Upper lobe of right lung (tissue), 1 donor: ENCODE data around the gene C3orf70. TPM values are rescaled to one million over a fixed set of nuclear protein-coding genes. Genes with fewer than 3 reads are reported as not detected.

ENCODE experiments used
- ATAC-seq: fragments of 200-7000 bp; cut with Tn5 transposase; one replicate; pipeline ENCODE4 v1.9.1; 2020; ENCODE audit warnings: mild to moderate bottlenecking, moderate library complexity
- DNase-seq: peaks from one replicate; pipeline ENCODE4 v3.0.0-alpha.2; 2020
- H3K27ac ChIP-seq: fragments of 200-600 bp; one replicate; pipeline ENCODE4 v1.8.0; 2022
- H3K27me3 ChIP-seq: fragments of 200-600 bp; one replicate; pipeline ENCODE4 v1.8.0; 2022; ENCODE audit warnings: mild to moderate bottlenecking
- H3K36me3 ChIP-seq: fragments of 200-600 bp; one replicate; pipeline ENCODE4 v1.8.0; 2022
- H3K4me1 ChIP-seq: fragments of 200-600 bp; one replicate; pipeline ENCODE4 v1.8.0; 2022
- H3K4me3 ChIP-seq: fragments of 200-600 bp; one replicate; pipeline ENCODE4 v1.8.0; 2022; ENCODE audit warnings: mild to moderate bottlenecking
- H3K9me3 ChIP-seq: fragments of 200-600 bp; one replicate; pipeline ENCODE4 v1.8.0; 2022
- intact Hi-C: fragments of 100-400 bp; cut with DNase I; formaldehyde crosslinking; loops from one replicate; pipeline ENCODE4 v1.11.0; 2022
- total RNA-seq: library from RNA; stranded (reverse); fragmentation: NEBNext Ultra II Directional; extraction: Animal tissue kit (Norgen Biotek cat#: 25700); gene quantifications from one replicate; pipeline ENCODE4 v1.2.1, GENCODE V29; 2021
- TF ChIP-seq, protein P1 (sequence below): fragments of 200-600 bp; IDR thresholded peaks from one replicate; pipeline ENCODE4 v1.8.0; 2022; ENCODE audit warnings: antibody characterized with exemption
- donor health status: DM: no; HTN: yes; CAD: no; lungs with severe emphysema.

The C3orf70 gene
- total RNA-seq, 1 donor from 2014 or later = 4.1 TPM

GRCh38 chr3:185150561-185150960 is 2.3 kb downstream of the C3orf70 start:
- TF ChIP-seq, protein P1, sequence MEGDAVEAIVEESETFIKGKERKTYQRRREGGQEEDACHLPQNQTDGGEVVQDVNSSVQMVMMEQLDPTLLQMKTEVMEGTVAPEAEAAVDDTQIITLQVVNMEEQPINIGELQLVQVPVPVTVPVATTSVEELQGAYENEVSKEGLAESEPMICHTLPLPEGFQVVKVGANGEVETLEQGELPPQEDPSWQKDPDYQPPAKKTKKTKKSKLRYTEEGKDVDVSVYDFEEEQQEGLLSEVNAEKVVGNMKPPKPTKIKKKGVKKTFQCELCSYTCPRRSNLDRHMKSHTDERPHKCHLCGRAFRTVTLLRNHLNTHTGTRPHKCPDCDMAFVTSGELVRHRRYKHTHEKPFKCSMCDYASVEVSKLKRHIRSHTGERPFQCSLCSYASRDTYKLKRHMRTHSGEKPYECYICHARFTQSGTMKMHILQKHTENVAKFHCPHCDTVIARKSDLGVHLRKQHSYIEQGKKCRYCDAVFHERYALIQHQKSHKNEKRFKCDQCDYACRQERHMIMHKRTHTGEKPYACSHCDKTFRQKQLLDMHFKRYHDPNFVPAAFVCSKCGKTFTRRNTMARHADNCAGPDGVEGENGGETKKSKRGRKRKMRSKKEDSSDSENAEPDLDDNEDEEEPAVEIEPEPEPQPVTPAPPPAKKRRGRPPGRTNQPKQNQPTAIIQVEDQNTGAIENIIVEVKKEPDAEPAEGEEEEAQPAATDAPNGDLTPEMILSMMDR = no peak
- intact Hi-C loops = no loop called here
- Histone ChIP-seq H3K27ac (no peak overlapping the region), H3K27me3 (peaks cover 30% of the 10 kb centered on the region), H3K4me1 (peaks cover 8% of the 10 kb centered on the region), H3K36me3 (no peaks in the 10 kb centered on the region), H3K9me3 (no peaks in the 10 kb centered on the region), H3K4me3 (no peak overlapping the region)
- ATAC-seq (no peak), DNase-seq (no peak)

DNA sequence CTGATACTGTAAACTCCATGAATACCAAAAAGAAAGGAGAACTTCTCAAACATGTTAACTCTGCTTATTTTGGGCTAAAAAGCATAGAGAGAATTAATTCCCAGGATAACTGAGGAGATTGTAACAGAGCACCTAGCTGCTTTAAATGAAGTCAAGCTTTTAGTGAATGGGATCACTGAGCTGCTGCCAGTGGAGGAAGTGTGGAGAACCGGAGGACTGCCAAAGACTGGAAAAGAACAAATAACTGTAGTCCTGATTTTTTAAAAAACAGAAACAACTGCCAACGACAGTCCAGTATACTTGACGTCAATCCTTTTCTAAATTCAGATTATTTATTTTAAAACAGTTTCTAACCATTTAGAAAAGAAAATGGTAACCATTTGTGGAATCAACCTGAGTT is 3.3 kb downstream of the C3orf70 start:
- Histone ChIP-seq H3K9me3 (no peaks in the 10 kb centered on the region), H3K27me3 (peaks cover 30% of the 10 kb centered on the region), H3K36me3 (no peaks in the 10 kb centered on the region), H3K4me1 (peaks cover 8% of the 10 kb centered on the region), H3K4me3 (no peak overlapping the region), H3K27ac (no peak overlapping the region)
- intact Hi-C loops = no loop called here
- ATAC-seq (no peak), DNase-seq (no peak)
- TF ChIP-seq, protein P1 = no peak

DNA sequence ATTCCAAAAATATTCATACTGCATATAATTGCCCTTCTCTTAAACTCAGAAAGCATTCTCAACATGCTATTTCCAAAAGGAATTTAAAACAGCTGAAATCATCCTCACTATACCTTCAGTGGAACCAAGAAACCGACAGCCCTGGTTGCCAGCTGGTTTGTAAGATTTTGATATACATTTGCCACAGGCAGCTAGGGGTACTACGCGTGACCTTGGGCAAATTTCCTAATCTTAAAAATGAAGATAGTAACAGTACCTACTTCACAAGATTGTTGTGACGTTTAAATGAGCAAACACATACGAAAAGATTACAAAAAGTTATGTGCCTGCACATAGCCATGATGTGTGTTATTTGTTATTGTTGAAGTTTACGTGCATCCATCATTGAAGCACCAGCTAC is 7.3 kb downstream of the C3orf70 start:
- Histone ChIP-seq H3K27me3 (peaks cover 10% of the 10 kb centered on the region), H3K27ac (no peak overlapping the region), H3K36me3 (no peaks in the 10 kb centered on the region), H3K9me3 (no peaks in the 10 kb centered on the region), H3K4me1 (no peaks in the 10 kb centered on the region), H3K4me3 (no peak overlapping the region)
- intact Hi-C loops = no loop called here
- ATAC-seq (no peak), DNase-seq (no peak)
- TF ChIP-seq, protein P1 = no peak

GRCh38 chr3:185144784-185145183 is 8.1 kb downstream of the C3orf70 start:
- Histone ChIP-seq H3K4me1 (no peaks in the 10 kb centered on the region), H3K27ac (no peak overlapping the region), H3K27me3 (peaks cover 3% of the 10 kb centered on the region), H3K9me3 (no peaks in the 10 kb centered on the region), H3K36me3 (no peaks in the 10 kb centered on the region), H3K4me3 (no peak overlapping the region)
- no peak for ATAC-seq
- intact Hi-C loops = no loop called here
- TF ChIP-seq, protein P1 = no peak
- no peak for DNase-seq

GRCh38 chr3:185137821-185138220 is 15.0 kb downstream of the C3orf70 start:
- intact Hi-C loops = no loop called here
- TF ChIP-seq, protein P1 = no peak
- H3K27me3 ChIP-seq = no peaks in the 10 kb centered on the region
- ATAC-seq (no peak), DNase-seq (no peak)
- no peaks in the 10 kb centered on the region for H3K9me3 ChIP-seq
- H3K4me1 ChIP-seq = no peaks in the 10 kb centered on the region
- H3K4me3 ChIP-seq = no peak overlapping the region
- H3K36me3 ChIP-seq = no peaks in the 10 kb centered on the region
- no peak overlapping the region for H3K27ac ChIP-seq

DNA sequence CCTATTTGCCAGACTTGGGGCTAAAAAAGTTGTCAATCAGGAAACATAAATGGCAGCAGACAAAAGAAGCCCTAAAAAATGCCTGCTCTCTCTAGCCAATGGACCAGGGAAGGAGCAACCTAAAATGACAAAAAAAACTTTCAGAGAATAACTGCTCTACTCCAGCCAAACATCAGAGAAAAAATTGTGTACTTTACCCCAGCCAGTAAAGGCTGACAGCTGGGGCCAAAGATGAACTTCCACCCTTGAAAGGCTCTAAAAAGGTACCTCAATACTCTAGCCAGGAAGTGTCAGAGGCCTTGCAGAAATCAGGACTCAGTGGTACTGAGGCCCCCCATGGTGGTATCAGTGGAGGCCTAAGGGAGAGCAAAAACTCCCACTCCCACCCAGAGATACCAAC is 18.4 kb downstream of the C3orf70 start:
- DNase-seq (no peak), ATAC-seq (no peak)
- intact Hi-C loops = no loop called here
- H3K27ac ChIP-seq = no peak overlapping the region
- no peaks in the 10 kb centered on the region for H3K36me3 ChIP-seq
- TF ChIP-seq, protein P1 = no peak
- no peaks in the 10 kb centered on the region for H3K27me3 ChIP-seq
- no peaks in the 10 kb centered on the region for H3K4me1 ChIP-seq
- H3K4me3 ChIP-seq = no peak overlapping the region
- H3K9me3 ChIP-seq = no peaks in the 10 kb centered on the region
